Smooth muscle cell (in vitro differentiated cells): ENCODE data around the gene QKI. TPM values are rescaled to one million over a fixed set of nuclear protein-coding genes. Genes with fewer than 3 reads are reported as not detected.

Experiments
- DNase-seq: peaks from one replicate; lab custom pipeline; 2025; ENCODE audit not compliant: unreplicated experiment; lab: John Stamatoyannopoulos, UW
- H2AFZ ChIP-seq: fragments of 200-600 bp; sonication (generic); 2 replicates; pipeline ENCODE4 v1.6.0; 2016; ENCODE audit warnings: antibody characterized with exemption, low read depth, mild to moderate bottlenecking
- H3F3A ChIP-seq: fragments of 200-600 bp; sonication (generic); 2 replicates; pipeline ENCODE4 v1.6.0; 2017; ENCODE audit warnings: antibody characterized with exemption, low read depth
- H3K27ac ChIP-seq: fragments of 200-600 bp; sonication (generic); 2 replicates; pipeline ENCODE4 v1.5.1; 2016; ENCODE audit warnings: low read depth, mild to moderate bottlenecking
- H3K27me3 ChIP-seq: fragments of 200-600 bp; sonication (generic); 2 replicates; pipeline ENCODE4 v1.6.1; 2016; ENCODE audit warnings: low read depth, mild to moderate bottlenecking
- H3K36me3 ChIP-seq: fragments of 200-600 bp; sonication (generic); 2 replicates; pipeline ENCODE4 v1.5.1; 2016; ENCODE audit warnings: low read depth
- H3K4me1 ChIP-seq: fragments of 200-600 bp; sonication (generic); 2 replicates; pipeline ENCODE4 v1.5.1; 2016; ENCODE audit warnings: low read depth
- H3K4me2 ChIP-seq: fragments of 200-600 bp; sonication (generic); 2 replicates; pipeline ENCODE4 v1.6.0; 2016; ENCODE audit warnings: mild to moderate bottlenecking
- H3K4me3 ChIP-seq: fragments of 200-600 bp; sonication (generic); 2 replicates; pipeline ENCODE4 v1.5.1; 2016; ENCODE audit warnings: mild to moderate bottlenecking
- H3K79me2 ChIP-seq: fragments of 200-600 bp; sonication (generic); 2 replicates; pipeline ENCODE4 v1.6.0; 2016; ENCODE audit warnings: low read depth, mild to moderate bottlenecking
- H3K9ac ChIP-seq: fragments of 200-600 bp; sonication (generic); 2 replicates; pipeline ENCODE4 v1.6.0; 2016; ENCODE audit warnings: low read depth
- H3K9me3 ChIP-seq: fragments of 200-600 bp; sonication (generic); replicated peaks from 2 replicates; pipeline ENCODE4 v1.5.1; 2016; ENCODE audit warnings: low read depth
- H4K20me1 ChIP-seq: fragments of 200-600 bp; sonication (generic); 2 replicates; pipeline ENCODE4 v1.6.0; 2016; ENCODE audit warnings: low read depth
- WGBS: methylation state at CpG from one replicate; pipeline ENCODE4 v1.1.7; 2016; ENCODE audit warnings: low lambda C conversion rate; 5-methylcytosine and 5-hydroxymethylcytosine counted together
- polyA plus RNA-seq: library from polyadenylated mRNA; unstranded; fragments of >200 nt; fragmentation: Nextera tagmentation; extraction: Ambion mirVana; gene quantifications from 2 replicates; pipeline ENCODE4 v1.2.1, GENCODE V29; 2016
- total RNA-seq: library from RNA; depleted of rRNA; stranded (reverse); fragments of >200 nt; gene quantifications from 2 replicates; pipeline ENCODE4 v1.2.3, GENCODE V29; 2014
- TF ChIP-seq, protein P1 (sequence below): fragments of 200-600 bp; sonication (generic); IDR thresholded peaks from 2 replicates; pipeline ENCODE4 v1.5.1; 2017; ENCODE audit warnings: borderline replicate concordance, mild to moderate bottlenecking, antibody characterized with exemption; ENCODE audit not compliant: insufficient read depth, poor library complexity, severe bottlenecking

QKI gene
- total and polyA plus RNA-seq, 2 experiments from 2014 or later = 65.1 to 162 TPM

DNA sequence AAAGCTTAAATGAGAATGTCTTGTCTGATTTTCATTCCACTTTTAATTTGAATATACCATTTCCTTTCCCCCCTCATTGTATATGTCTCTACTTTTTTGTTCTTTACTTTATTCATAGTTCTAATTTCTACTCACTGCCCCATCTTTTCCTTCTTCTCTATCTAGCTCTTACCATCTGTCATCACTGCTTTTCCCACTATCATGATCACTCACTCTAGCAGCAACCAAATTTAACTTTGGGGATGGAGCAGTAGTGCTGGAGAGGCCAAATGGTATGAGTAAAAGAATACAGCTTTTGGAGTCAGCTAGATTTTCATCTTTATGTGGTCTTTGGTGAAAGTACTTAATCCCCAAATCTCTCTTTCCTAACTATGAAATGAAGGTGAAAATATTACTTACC is 25.5 kb downstream of the QKI start:
- Histone ChIP-seq H3F3A (no peaks in the 10 kb centered on the region), H3K4me1 (no peaks in the 10 kb centered on the region), H3K9ac (no peak overlapping the region), H3K4me2 (no peak overlapping the region), H3K27ac (no peak overlapping the region), H3K36me3 (no peaks in the 10 kb centered on the region), H4K20me1 (peaks cover 100% of the 10 kb centered on the region), H3K79me2 (peaks cover 100% of the 10 kb centered on the region), H3K9me3 (no peaks in the 10 kb centered on the region), H2AFZ (no peak overlapping the region), H3K27me3 (no peaks in the 10 kb centered on the region), H3K4me3 (no peak overlapping the region)
- TF ChIP-seq, protein P1, sequence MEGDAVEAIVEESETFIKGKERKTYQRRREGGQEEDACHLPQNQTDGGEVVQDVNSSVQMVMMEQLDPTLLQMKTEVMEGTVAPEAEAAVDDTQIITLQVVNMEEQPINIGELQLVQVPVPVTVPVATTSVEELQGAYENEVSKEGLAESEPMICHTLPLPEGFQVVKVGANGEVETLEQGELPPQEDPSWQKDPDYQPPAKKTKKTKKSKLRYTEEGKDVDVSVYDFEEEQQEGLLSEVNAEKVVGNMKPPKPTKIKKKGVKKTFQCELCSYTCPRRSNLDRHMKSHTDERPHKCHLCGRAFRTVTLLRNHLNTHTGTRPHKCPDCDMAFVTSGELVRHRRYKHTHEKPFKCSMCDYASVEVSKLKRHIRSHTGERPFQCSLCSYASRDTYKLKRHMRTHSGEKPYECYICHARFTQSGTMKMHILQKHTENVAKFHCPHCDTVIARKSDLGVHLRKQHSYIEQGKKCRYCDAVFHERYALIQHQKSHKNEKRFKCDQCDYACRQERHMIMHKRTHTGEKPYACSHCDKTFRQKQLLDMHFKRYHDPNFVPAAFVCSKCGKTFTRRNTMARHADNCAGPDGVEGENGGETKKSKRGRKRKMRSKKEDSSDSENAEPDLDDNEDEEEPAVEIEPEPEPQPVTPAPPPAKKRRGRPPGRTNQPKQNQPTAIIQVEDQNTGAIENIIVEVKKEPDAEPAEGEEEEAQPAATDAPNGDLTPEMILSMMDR = no peak
- no peak for DNase-seq

DNA sequence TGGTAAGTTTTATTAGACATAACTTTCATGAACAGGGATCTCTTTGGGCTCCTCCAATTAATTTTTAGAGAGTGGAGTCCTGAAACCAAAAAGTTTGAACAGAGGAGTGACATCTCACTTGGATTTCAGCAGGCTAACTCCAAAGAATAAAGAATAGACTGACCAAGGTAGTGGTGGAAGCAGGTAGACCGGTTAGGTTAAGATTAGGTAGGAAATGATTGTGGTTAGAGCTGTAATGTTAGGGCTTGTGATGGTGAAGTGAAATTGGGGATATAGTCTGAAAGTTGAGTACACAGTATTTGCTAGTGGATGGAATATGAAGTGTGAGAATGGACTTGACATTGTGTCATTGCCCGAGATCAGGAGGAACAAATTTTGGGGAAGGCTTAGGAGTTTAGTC is 27.8 kb downstream of the QKI start:
- H3K4me1 ChIP-seq = peaks cover 9% of the 10 kb centered on the region
- H3K27ac ChIP-seq = no peak overlapping the region
- no peak overlapping the region for H3K4me3 ChIP-seq
- 90% methylated on average over 2 of the region's 2 CpGs for WGBS
- H3K79me2 ChIP-seq = peaks cover 100% of the 10 kb centered on the region
- no peak for DNase-seq
- no peak overlapping the region for H3K4me2 ChIP-seq
- no peak overlapping the region for H3K9ac ChIP-seq
- no peaks in the 10 kb centered on the region for H3K36me3 ChIP-seq
- no peaks in the 10 kb centered on the region for H3F3A ChIP-seq
- TF ChIP-seq, protein P1 = no peak
- H2AFZ ChIP-seq = no peak overlapping the region
- H4K20me1 ChIP-seq = peaks cover 100% of the 10 kb centered on the region
- H3K27me3 ChIP-seq = no peaks in the 10 kb centered on the region
- H3K9me3 ChIP-seq = no peaks in the 10 kb centered on the region

DNA sequence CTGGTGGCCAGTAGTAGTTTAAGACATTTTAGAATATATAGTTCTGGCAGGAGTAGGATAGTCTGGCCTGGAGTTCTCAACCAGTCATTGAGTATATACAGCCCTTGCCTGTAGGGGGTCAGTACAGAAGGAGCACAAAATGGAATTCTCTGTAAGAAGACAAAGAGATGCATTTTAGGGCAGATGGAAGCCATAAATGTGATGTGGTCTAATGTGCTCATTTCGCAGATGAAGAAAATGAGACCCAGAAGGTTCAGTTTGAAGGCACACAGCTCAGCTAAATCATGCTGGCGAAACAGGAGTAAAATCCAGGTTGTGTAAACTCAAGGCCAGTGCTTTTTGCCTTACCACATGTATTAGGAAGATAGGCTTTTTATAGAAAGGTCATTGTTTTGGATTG is 29.6 kb downstream of the QKI start:
- no peak overlapping the region for H2AFZ ChIP-seq
- H3K27ac ChIP-seq = no peak overlapping the region
- H3K9me3 ChIP-seq = no peaks in the 10 kb centered on the region
- peaks cover 100% of the 10 kb centered on the region for H4K20me1 ChIP-seq
- H3K4me1 ChIP-seq = peaks cover 13% of the 10 kb centered on the region
- TF ChIP-seq, protein P1 = no peak
- no peak overlapping the region for H3K9ac ChIP-seq
- H3F3A ChIP-seq = no peaks in the 10 kb centered on the region
- 95% methylated on average over 2 of the region's 2 CpGs for WGBS
- H3K27me3 ChIP-seq = no peaks in the 10 kb centered on the region
- DNase-seq = no peak
- peaks cover 100% of the 10 kb centered on the region for H3K79me2 ChIP-seq
- no peak overlapping the region for H3K4me2 ChIP-seq
- no peaks in the 10 kb centered on the region for H3K36me3 ChIP-seq
- H3K4me3 ChIP-seq = no peak overlapping the region

DNA sequence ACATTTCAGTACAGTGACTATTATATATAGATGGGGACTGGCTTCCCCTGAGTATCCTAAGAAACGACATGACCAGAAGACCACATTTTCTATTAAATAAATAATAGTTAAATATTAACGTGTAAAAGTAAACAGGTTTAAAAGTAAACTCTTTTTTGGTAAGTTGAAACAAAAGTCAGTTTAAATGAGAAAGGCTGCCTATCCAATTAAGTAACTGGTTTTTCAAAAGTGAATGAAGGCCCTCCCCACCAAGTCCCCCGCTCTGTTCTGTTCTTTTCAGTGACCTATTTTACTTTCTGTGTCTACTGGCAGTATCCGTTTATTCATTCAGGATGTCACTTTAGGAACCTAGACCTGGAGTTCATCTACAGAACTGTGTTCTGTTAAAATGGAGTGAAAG is 32.0 kb downstream of the QKI start:
- H3F3A ChIP-seq = no peaks in the 10 kb centered on the region
- no peaks in the 10 kb centered on the region for H3K9me3 ChIP-seq
- no peak overlapping the region for H2AFZ ChIP-seq
- no peak overlapping the region for H3K9ac ChIP-seq
- H3K79me2 ChIP-seq = peaks cover 100% of the 10 kb centered on the region
- no peaks in the 10 kb centered on the region for H3K27me3 ChIP-seq
- WGBS = 88% methylated on average over 4 of the region's 4 CpGs
- H3K4me1 ChIP-seq = peaks cover 13% of the 10 kb centered on the region
- no peak overlapping the region for H3K4me2 ChIP-seq
- TF ChIP-seq, protein P1 = no peak
- no peak for DNase-seq
- no peaks in the 10 kb centered on the region for H3K36me3 ChIP-seq
- H3K27ac ChIP-seq = no peak overlapping the region
- peaks cover 100% of the 10 kb centered on the region for H4K20me1 ChIP-seq
- H3K4me3 ChIP-seq = no peak overlapping the region
